ENCODE results near the gene NME9.
A peak's percentile ranks its signal among the peaks of the same experiment; 100 is the strongest.

GRCh38 chr3:138329127-138329983 is at the start of gene NME9:
- TF ChIP-seq, protein P1, sequence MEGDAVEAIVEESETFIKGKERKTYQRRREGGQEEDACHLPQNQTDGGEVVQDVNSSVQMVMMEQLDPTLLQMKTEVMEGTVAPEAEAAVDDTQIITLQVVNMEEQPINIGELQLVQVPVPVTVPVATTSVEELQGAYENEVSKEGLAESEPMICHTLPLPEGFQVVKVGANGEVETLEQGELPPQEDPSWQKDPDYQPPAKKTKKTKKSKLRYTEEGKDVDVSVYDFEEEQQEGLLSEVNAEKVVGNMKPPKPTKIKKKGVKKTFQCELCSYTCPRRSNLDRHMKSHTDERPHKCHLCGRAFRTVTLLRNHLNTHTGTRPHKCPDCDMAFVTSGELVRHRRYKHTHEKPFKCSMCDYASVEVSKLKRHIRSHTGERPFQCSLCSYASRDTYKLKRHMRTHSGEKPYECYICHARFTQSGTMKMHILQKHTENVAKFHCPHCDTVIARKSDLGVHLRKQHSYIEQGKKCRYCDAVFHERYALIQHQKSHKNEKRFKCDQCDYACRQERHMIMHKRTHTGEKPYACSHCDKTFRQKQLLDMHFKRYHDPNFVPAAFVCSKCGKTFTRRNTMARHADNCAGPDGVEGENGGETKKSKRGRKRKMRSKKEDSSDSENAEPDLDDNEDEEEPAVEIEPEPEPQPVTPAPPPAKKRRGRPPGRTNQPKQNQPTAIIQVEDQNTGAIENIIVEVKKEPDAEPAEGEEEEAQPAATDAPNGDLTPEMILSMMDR (conservative IDR thresholded peaks at IDR 0.05 in 1 of 2, IDR thresholded peaks at IDR 0.05 in 1 of 2; ENCODE audit: extremely low read depth in 1 of 2, insufficient read depth in 1 of 2, low read depth in 1 of 2, low read length in 2 of 2) = peak; percentile 52 to 58
- TF ChIP-seq EZH2 (IDR thresholded peaks at IDR 0.05; ENCODE audit: borderline replicate concordance, low read length) = no peak
